ENCODE results near the gene HOXC4.

DNA sequence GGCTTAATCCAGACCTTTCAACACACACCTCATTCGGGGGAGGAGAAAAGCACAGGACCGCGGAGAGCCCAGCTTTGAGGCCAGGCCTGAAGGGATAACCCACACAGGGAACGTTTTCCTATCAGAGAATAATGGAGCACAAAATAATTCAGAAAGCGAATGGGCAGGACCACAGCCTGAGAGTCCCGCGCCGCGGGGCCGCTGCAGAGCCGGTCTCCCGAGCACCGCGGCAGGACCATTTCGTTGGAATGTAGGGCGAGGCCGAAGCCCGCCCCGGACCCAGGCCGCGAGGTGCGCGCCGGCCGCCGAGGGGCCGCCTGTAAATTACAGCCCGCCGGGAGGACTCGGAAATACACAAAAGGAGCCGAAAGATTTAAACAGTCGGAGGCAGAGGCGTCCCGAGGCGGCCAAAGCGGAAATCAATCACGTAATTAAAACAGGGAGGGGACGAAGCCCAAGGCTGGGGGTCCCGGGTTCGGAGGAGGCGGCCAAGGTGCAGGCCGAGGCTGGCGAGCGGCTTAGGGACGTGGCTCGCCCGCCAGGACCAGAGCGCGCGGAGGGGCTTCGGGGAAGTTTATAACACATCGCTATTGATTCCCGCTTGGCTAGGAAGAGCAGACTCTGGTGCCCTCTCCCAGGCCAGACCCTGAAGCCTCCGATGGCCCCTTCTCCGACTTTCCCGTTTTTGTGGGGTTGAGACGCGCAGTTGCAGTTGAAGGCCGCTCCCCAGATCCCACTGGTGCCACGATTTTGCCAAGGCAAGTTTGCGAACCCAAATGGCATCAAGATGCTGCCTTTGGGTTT, 6.3 kb upstream of the HOXC4 start:
- TF ChIP-seq, protein P1, sequence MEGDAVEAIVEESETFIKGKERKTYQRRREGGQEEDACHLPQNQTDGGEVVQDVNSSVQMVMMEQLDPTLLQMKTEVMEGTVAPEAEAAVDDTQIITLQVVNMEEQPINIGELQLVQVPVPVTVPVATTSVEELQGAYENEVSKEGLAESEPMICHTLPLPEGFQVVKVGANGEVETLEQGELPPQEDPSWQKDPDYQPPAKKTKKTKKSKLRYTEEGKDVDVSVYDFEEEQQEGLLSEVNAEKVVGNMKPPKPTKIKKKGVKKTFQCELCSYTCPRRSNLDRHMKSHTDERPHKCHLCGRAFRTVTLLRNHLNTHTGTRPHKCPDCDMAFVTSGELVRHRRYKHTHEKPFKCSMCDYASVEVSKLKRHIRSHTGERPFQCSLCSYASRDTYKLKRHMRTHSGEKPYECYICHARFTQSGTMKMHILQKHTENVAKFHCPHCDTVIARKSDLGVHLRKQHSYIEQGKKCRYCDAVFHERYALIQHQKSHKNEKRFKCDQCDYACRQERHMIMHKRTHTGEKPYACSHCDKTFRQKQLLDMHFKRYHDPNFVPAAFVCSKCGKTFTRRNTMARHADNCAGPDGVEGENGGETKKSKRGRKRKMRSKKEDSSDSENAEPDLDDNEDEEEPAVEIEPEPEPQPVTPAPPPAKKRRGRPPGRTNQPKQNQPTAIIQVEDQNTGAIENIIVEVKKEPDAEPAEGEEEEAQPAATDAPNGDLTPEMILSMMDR (IDR thresholded peaks at IDR 0.05; ENCODE audit: poor library complexity, severe bottlenecking), result no peak
- TF ChIP-seq MXI1 (conservative IDR thresholded peaks at IDR 0.05; ENCODE audit: poor library complexity, severe bottlenecking) (no peak), EZH2 (IDR thresholded peaks at IDR 0.05; ENCODE audit: borderline replicate concordance, insufficient read depth, low read length, poor library complexity, severe bottlenecking) (peak; percentile 75), SMC3 (conservative IDR thresholded peaks at IDR 0.05; ENCODE audit: poor library complexity) (no peak), RAD21 (conservative IDR thresholded peaks at IDR 0.05) (no peak)
